Measurements from ENCODE around the gene FOXP1.

DNA sequence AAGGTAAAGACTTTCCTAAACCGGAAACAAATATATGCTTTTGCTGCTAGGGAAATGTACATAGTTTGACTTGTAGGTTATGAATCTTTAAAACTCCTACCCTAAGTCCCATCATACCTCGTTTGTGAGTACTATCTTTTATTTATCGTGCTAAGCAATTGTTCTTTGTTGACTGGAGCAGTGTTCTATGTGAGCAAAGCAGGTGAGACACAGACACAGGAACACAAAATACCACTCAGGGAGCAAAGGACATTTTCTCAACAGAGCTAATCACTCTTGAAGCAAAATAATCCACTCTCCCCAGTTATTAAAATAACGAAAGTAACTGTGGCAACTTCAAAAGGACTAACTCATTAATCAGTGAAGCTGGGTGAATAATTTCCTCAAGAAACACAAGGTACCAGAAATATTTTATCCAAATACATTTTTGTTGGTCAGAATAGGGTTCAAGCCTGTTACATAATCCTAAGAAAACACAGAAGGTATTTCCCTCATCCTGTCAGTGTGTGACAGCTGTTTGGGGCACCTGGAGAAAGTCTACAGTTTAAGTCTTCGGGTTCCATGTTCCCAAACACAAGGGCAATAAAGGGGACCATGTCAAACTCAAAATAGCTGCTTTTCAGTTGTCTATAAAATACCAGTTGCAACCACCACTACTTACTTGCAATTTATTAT is 407.7 kb downstream of the FOXP1 start:
- TF ChIP-seq POLR2A (IDR thresholded peaks at IDR 0.05) (no peak), POLR2AphosphoS5 (IDR thresholded peaks at IDR 0.05) (no peak)
- TF ChIP-seq, protein P1, sequence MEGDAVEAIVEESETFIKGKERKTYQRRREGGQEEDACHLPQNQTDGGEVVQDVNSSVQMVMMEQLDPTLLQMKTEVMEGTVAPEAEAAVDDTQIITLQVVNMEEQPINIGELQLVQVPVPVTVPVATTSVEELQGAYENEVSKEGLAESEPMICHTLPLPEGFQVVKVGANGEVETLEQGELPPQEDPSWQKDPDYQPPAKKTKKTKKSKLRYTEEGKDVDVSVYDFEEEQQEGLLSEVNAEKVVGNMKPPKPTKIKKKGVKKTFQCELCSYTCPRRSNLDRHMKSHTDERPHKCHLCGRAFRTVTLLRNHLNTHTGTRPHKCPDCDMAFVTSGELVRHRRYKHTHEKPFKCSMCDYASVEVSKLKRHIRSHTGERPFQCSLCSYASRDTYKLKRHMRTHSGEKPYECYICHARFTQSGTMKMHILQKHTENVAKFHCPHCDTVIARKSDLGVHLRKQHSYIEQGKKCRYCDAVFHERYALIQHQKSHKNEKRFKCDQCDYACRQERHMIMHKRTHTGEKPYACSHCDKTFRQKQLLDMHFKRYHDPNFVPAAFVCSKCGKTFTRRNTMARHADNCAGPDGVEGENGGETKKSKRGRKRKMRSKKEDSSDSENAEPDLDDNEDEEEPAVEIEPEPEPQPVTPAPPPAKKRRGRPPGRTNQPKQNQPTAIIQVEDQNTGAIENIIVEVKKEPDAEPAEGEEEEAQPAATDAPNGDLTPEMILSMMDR (IDR thresholded peaks at IDR 0.05): no peak
